ENCODE measurements around the gene TAOK1. TPM values are rescaled to one million over a fixed set of nuclear protein-coding genes. Genes with fewer than 3 reads are reported as not detected.

Gene TAOK1
- 10 to 100 TPM; 43.4 to 44.6 TPM for total RNA-seq

DNA sequence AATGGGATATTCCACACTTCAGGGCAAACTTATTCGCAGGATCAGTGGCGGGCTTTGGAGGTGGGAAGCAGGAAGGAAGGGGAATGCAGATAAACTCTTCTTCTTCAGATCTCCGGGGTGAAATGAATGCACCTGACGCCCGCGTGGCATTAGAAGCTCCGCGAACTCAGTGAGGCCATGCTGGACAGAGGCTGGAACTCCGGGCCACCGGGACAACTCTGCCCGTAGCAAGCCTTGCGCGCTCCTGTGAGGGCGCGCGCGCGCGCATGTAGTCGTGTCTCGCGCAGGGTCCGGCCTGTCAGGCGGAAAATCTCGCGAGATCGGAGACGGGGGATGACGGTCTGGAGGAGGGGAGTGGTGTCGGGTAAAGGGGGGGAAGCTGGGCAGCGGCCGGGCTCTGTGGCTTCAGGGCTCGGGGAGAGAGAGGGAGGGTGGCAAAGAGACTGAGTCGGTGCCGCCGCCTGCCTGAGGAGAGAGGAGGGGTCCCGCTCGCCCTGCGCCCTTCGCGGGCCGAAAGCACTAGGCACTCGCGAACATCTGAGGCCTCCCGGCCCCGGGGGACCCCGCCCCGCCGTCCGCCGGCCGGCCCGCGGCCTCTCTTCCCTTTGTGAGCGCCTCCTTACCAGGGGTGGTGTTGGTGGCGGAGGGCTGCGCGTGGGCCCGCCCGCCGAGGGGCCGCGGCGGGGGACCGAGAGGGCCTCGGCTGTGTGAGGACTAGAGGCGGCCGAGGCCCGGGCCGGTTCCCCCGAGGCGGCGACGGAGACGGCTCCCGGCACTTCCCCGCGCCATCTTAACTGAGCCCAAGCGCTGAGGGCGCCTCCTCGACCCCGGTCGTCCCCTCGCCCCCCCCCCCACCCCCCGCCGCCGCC, at the start of gene TAOK1:
Gene TAOK1 (plus strand): TSS at position 382 of the 869 bp plus-strand sequence. CDS start 61,186 bp downstream, outside the sequence.

DNA sequence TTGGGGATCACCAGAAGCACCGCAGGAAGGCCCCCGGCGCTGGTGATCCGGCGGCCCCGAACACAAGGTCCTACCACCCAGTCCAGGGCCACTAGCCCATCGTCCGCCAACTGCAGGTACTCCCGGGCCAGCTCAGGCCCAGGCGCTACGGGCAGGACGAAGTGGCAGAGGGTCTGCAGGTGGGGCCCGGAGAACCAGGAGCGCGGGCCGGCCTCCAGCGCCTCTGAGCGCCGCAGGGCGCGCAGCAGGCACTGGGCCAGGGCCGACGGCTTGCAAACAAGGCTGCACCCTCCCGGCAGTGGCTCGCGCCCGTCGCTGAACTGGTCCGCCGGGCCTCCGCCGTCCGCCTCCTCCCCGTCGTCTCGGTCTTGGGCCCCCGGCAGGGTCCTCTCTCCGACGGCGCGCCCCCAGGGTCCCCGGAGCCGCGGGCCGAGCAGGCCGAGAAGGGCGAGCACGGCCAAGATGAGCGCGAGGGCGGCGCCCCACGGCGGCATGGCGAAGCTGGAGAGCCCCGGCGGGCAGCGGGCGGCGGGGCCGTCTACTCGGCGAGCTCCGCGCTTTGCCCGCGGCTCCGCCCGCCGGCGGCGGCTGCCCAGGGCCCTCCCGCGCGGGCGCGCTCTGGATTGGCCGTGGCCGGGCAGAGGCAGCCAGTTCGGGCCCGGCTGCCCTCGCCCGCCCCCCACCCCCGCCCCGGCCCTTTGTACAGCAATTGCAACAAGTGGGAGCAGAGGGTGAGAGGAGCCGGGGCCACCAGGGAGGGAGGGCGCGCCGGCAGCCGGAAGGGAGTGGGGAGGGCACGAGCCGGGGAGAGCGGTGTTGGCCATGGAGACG, 176.5 kb downstream of the TAOK1 start, which contains the start of gene ABHD15:
Gene ABHD15 (minus strand): TSS at position 565 of the 831 bp plus-strand sequence. CDS start 71 bp downstream, at position 494.

DNA sequence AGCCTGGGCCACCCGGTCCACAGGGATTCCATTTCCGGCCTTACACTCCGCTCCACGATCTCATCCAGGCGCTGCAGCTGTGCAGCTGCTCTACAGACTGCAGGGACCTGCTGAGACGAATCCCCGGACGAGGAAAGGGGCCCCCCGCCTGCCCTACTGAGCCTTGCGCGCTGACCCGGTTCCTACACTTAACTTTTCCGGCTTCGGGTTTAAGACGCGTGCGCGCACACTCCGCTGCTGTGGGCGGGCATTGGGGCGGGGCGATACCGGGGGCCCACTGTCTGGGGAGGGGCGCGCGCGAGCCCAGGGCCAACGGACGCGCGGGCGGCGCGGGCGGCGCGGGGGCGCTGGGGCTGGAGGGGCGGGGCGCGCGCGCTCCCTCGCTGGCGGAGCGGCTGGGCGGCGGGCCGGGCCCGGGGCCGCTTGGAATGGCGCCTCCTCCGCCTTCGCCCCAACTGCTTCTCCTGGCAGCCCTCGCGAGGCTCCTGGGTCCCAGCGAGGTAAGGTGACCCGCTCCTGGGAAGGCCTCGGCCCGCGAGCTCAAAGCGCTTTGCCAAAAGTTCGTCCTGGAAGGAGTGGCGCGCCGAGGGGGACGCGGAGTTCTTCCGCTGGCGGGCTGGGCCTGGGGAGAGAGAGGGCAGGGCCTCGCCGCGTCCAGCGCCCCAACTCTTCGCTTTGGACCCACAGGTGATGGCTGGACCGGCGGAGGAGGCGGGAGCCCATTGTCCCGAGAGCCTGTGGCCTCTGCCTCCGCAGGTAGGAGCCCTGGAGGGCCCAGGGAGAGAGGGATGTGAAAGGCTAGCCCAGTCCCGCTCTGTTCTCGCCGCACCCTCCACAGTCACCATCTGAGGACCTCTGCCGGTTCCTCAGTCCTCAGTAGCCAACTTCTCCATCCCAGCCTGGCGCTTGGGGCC, 178.4 kb downstream of the TAOK1 start, which contains the start of gene TP53I13:
Gene TP53I13 (plus strand): TSS at position 371 of the 914 bp plus-strand sequence. CDS start 58 bp downstream, at position 429.

DNA sequence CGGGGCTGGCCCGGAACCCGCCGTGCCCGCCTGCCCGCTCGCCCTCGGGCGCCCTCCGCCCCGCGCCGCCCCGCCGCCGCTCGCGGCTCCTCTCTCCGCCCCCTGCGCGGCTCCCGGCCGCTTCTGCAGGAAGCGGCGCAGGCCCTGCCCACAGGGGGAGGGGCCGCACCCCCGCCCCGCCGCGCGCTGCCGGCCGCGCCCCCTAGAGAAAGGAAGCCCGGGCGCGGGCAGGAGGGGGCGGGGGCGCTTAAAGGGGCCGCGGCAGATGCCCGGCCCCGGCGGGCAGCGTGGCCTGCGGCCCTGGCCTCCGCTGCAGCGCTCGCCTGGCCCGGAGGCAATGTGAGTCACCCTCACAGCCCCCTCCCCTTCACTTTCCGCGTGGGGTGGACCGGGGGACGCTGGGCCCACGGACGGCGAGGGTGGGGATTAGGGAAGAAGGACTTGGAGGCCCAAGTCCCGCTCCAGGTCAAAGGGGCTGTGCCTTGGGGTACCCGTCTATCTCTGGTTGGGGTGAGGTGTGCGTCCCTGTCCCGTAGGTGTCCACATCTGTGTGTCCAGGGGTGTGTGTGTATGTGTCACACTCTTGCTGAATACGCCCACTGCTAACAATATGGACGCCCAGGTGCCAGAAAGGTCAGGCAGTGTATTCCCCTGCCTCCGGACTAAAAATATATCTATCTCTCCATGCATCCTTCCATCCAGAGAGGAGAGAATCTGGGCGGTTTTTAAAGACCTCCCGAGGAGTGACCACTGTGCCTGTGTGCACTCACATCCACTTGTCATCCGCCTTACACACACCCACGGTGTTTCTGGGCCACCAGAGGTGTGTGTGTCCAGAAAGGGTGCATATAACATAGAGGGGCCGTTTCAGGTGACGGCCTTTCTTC, 199.6 kb downstream of the TAOK1 start, which contains the start of gene GIT1:
Gene GIT1 (minus strand): TSS at position 125 of the 887 bp plus-strand sequence. CDS start 270 bp downstream, outside the sequence.

DNA sequence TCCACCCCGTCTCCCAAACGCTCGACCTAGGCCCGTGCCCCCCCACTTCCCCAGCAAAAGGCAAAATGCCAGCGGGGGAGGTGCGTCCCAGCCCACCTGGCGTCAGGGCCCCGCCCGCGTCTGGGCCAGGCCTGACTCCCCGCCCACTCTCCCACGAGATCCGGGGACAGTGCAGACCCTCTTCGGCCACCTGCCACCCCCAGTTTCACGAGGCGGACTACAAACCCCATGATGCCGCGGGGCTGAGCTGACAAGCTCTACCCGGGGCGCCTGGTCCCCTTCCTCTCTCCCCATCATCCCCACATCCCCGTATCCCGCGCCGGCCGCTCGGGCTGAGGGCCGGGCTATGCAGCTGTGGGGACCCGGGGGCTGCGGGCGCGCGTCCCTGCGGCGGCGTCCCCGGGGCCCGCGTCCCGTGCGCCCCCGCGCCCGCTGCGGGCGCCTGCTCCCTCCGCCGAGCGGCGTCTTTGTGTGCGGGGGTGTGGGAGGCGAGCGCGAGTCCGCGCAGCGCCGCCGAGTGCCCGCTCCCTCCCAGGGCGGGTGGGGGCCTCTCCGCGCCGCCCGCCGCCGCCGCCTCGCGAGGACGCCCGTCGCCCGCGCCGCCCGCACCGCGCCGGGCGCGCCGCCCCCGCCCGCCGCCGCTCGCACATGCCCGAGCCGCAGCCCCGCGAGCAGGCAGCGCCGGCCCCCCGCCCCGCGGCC, 202.8 kb downstream of the TAOK1 start, which contains the start of gene ANKRD13B:
Gene ANKRD13B (plus strand): TSS at position 283 of the 702 bp plus-strand sequence. CDS start 490 bp downstream, outside the sequence.

Small RNAs within 50 kb of the gene (small RNA-seq; reads per million reads assigned to genes)
- gene RNU4-34P (0 reads per million in 2 donors), gene RNU6-1034P (0 reads per million in 2 donors), gene RNU6-711P (0 reads per million in 2 donors)

Other genes with a start within 250 kb of the TAOK1 start
- 10 to 100 TPM; 45.6 to 46.5 TPM for gene MYO18A, start 210.0 kb upstream of the TAOK1 start, total RNA-seq
- gene CRYBA1, start 143.5 kb upstream of the TAOK1 start, total RNA-seq: not detected
- gene NUFIP2, start 96.2 kb upstream of the TAOK1 start, total RNA-seq: 10 to 100 TPM; 45.4 to 76.6 TPM
- gene ABHD15, start 176.7 kb downstream of the TAOK1 start, total RNA-seq: 1 to 10 TPM; 8.3 to 10.0 TPM
- gene TP53I13, start 178.3 kb downstream of the TAOK1 start, total RNA-seq: 10 to 100 TPM; 50.6 to 67.6 TPM
- gene GIT1, start 199.3 kb downstream of the TAOK1 start, total RNA-seq: 10 to 100 TPM; 44.7 to 61.3 TPM
- gene ANKRD13B, start 202.8 kb downstream of the TAOK1 start, total RNA-seq: 1 to 10 TPM; 4.3 to 5.2 TPM
- gene CORO6, start 232.5 kb downstream of the TAOK1 start, total RNA-seq: 1 to 10 TPM; 1.4 to 1.7 TPM

Data from melanocyte of skin (primary cell).